Testis (tissue), 2 donors: ENCODE data around the gene NFIA.

ENCODE experiments used
- POLR2A ChIP-seq: fragments of 450-650 bp; IDR thresholded peaks from one replicate; pipeline ENCODE4 v1.6.1; 2017; ENCODE audit warnings: antibody characterized with exemption, mild to moderate bottlenecking, moderate library complexity
- TF ChIP-seq, protein P1 (sequence below), 3 experiments: fragments of 450-650 bp in 2 of 3; fragments of 200-600 bp in 1 of 3; sonication (generic) in 1 of 3; IDR thresholded peaks; one replicate each; pipeline ENCODE4 v1.5.1; 2016 to 2019; ENCODE audit warnings: antibody characterized with exemption in 3 of 3, mild to moderate bottlenecking in 2 of 3, moderate library complexity in 1 of 3

DNA sequence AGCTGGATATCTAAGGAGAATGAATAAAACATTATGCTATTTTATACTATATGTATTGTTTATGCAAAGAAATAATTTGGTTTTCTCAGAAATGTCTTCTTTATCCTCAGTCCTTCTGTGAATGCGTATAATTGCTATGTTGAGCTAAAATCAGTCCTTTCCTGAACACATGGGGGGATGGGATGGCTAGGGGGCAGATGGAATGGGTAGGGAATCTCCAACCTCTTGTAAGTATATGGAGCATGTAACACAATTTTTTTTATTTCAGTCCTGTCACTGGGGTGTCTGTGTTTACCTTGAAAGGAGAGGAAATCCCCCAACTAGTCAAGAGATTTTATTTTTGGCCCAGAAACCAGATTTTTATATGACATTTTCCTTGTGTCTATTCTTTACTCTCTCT is 291.8 kb downstream of the NFIA start:
- TF ChIP-seq, protein P1, sequence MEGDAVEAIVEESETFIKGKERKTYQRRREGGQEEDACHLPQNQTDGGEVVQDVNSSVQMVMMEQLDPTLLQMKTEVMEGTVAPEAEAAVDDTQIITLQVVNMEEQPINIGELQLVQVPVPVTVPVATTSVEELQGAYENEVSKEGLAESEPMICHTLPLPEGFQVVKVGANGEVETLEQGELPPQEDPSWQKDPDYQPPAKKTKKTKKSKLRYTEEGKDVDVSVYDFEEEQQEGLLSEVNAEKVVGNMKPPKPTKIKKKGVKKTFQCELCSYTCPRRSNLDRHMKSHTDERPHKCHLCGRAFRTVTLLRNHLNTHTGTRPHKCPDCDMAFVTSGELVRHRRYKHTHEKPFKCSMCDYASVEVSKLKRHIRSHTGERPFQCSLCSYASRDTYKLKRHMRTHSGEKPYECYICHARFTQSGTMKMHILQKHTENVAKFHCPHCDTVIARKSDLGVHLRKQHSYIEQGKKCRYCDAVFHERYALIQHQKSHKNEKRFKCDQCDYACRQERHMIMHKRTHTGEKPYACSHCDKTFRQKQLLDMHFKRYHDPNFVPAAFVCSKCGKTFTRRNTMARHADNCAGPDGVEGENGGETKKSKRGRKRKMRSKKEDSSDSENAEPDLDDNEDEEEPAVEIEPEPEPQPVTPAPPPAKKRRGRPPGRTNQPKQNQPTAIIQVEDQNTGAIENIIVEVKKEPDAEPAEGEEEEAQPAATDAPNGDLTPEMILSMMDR (IDR thresholded peaks at IDR 0.05), result no peak
- TF ChIP-seq POLR2A, result no peak
